GM12864 (cell line): ENCODE data around the gene DYNLL1.

ENCODE experiments used
- DNase-seq: peaks from one replicate; pipeline ENCODE4 v3.0.0-alpha.2; 2011; ENCODE audit warnings: low read depth
- H3K4me3 ChIP-seq: 2 replicates; pipeline ENCODE4 v1.5.1; 2011; ENCODE audit warnings: mild to moderate bottlenecking, low read depth, low read length, control low read depth
- TF ChIP-seq, protein P1 (sequence below): IDR thresholded peaks from 2 replicates; pipeline ENCODE4 v1.5.1; 2011; ENCODE audit warnings: low read depth, mild to moderate bottlenecking, moderate library complexity, low read length, control low read depth, inconsistent platforms; ENCODE audit errors: missing control alignments

DYNLL1 gene

DNA sequence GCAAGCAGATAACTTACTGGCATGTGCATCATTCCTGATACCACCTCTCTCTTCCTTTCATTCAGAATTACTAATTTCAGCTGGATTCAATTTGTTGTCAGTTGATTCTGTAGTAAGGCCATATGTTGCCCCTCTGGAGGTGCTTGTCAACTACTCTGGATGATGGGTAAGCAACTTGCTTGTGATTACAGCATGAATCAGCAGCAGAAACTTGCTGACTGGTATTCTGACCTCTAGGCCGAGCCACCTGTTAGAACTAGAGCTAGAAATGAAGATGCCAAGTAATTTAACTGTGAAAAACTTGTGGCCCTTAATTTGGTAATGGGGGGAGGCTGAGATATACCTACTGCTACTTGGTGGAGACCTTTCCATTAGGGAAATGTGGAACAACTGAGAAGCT lies 43.4 kb downstream of the DYNLL1 start:
- H3K4me3 ChIP-seq: no peak overlapping the region
- TF ChIP-seq, protein P1, sequence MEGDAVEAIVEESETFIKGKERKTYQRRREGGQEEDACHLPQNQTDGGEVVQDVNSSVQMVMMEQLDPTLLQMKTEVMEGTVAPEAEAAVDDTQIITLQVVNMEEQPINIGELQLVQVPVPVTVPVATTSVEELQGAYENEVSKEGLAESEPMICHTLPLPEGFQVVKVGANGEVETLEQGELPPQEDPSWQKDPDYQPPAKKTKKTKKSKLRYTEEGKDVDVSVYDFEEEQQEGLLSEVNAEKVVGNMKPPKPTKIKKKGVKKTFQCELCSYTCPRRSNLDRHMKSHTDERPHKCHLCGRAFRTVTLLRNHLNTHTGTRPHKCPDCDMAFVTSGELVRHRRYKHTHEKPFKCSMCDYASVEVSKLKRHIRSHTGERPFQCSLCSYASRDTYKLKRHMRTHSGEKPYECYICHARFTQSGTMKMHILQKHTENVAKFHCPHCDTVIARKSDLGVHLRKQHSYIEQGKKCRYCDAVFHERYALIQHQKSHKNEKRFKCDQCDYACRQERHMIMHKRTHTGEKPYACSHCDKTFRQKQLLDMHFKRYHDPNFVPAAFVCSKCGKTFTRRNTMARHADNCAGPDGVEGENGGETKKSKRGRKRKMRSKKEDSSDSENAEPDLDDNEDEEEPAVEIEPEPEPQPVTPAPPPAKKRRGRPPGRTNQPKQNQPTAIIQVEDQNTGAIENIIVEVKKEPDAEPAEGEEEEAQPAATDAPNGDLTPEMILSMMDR: no peak
- no peak for DNase-seq

DNA sequence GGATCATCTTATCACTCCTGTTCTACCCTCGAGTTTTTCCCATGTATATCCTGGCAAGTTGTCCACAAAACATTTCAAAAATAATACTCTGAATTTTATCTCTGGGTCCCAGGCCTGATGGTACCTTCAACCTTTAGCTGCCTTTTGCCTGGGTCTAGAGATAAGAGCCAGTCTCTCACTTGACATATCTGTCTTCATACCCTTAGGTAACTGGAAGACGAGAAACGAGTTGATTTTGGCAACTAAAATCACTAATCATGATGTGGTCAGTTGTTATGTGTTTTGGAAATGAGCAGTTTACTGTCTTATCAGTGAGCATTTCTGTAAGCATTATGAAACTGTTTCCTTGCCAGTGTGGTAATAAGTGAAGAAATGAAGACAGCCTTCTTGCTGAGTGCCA lies 44.5 kb downstream of the DYNLL1 start:
- H3K4me3 ChIP-seq: no peak overlapping the region
- TF ChIP-seq, protein P1: no peak
- no peak for DNase-seq

DNA sequence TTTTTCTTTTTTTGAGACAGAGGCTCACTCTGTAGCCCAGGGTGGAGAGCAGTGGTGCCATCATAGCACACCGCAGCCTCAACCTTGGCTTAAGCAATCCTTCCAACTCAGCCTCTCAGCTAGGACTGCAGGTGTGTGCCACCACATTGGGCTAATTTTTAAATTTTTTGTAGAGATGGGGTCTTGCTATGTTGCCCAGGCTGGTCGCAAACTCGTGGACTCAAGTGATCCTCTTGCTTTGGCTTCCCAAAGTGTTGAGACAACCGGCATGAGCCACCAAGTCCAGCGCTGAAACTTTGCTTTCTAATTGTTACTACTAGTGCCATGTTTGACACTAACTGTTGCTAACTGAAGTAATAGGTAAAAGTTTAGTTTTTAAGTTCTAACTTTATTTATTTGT lies 46.3 kb downstream of the DYNLL1 start:
- no peak for DNase-seq

DNA sequence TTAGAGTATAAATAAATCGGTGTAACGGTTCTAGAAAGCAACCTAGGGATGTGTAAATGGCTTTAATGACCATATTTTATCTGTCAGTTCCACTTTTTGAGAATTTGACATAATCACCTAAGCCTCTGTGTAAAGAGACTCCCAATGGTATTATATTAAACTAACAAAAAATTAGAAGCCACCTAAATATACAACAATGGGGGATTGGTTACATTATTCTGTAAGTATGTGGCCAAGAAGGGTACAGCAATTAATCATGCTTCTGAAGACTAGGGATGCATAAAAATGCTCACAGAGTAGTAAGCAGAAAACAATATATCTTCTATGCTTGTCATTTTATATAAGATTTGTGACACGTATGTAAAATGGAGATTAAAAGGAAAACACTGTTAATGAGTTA lies 48.8 kb downstream of the DYNLL1 start:
- TF ChIP-seq, protein P1: no peak
- no peak for DNase-seq
- H3K4me3 ChIP-seq: no peak overlapping the region

More for the DNA sequence above, 46.3 kb downstream of the DYNLL1 start:
- TF ChIP-seq, protein P1: no peak
- H3K4me3 ChIP-seq: no peak overlapping the region

DNA sequence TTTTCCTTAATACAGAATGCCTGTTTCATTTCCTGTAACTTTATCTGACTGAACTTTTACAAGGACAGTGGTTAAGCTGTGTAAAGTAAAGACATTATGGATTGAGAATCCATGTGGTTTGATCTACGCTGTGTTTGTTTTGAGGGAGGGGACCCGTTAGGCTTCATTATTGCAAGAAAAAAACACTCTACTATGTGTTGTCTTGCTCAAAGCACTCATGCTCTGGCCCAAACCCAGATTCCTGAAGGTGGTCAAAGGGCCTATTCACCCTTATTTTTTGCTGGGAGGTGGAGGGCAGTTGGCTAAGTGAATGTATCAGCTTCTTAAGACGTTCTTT lies 50.1 kb downstream of the DYNLL1 start:
- no peak overlapping the region for H3K4me3 ChIP-seq
- no peak for DNase-seq
- TF ChIP-seq, protein P1: no peak
